HepG2 (cell line): ENCODE data around the gene SLC9B2. TPM values are rescaled to one million over a fixed set of nuclear protein-coding genes. Genes with fewer than 3 reads are reported as not detected.

Source experiments
- AKAP8 ChIP-seq: sonication (generic); formaldehyde crosslinking; IDR thresholded peaks from 2 replicates; pipeline ENCODE4 v1.5.1; 2020; ENCODE audit warnings: mild to moderate bottlenecking, missing genetic modification reagents
- FOXK2 ChIP-seq: fragments of 450-650 bp; IDR thresholded peaks from 2 replicates; pipeline ENCODE4 v1.6.1; 2016
- HMGA1 ChIP-seq: sonication (generic); formaldehyde crosslinking; conservative IDR thresholded peaks from 2 replicates; pipeline ENCODE4 v1.4.0; 2020; ENCODE audit warnings: missing genetic modification reagents
- ISX ChIP-seq: sonication (generic); formaldehyde crosslinking; conservative IDR thresholded peaks from 2 replicates; pipeline ENCODE4 v1.5.0; 2020; ENCODE audit warnings: missing genetic modification reagents
- KLF16 ChIP-seq, 2 experiments: sonication (generic) in 1 of 2; formaldehyde crosslinking in 1 of 2; IDR thresholded peaks; 2 replicates each; pipeline versions ENCODE4 v1.6.1 to v1.8.0; 2016 to 2023; ENCODE audit warnings: missing genetic modification reagents in 2 of 2, missing compliant biosample characterization in 1 of 2
- KMT2B ChIP-seq: IDR thresholded peaks from 2 replicates; pipeline ENCODE4 v1.6.1; 2016; ENCODE audit warnings: missing genetic modification reagents, missing compliant biosample characterization
- MAFF ChIP-seq: IDR thresholded peaks from 2 replicates; pipeline ENCODE4 v1.6.1; 2011; ENCODE audit warnings: low read depth, low read length, improper control_type of control experiment
- MTF1 ChIP-seq: sonication (generic); formaldehyde crosslinking; IDR thresholded peaks from 2 replicates; pipeline ENCODE4 v1.5.0; 2020; ENCODE audit warnings: missing genetic modification reagents
- MYNN ChIP-seq: sonication (generic); formaldehyde crosslinking; IDR thresholded peaks from 2 replicates; pipeline ENCODE4 v1.4.0; 2020; ENCODE audit warnings: mild to moderate bottlenecking, low read depth, missing genetic modification reagents
- NFE2 ChIP-seq: sonication (generic); formaldehyde crosslinking; IDR thresholded peaks from 2 replicates; pipeline ENCODE4 v1.4.0; 2020; ENCODE audit warnings: missing genetic modification reagents
- ZNF264 ChIP-seq: sonication (generic); formaldehyde crosslinking; IDR thresholded peaks from 2 replicates; pipeline ENCODE4 v1.4.0; 2020; ENCODE audit warnings: missing genetic modification reagents
- ZNF326 ChIP-seq: sonication (generic); formaldehyde crosslinking; IDR thresholded peaks from 2 replicates; pipeline ENCODE4 v1.4.0; 2020; ENCODE audit warnings: missing genetic modification reagents, borderline replicate concordance
- ZNF33B ChIP-seq: sonication (generic); formaldehyde crosslinking; IDR thresholded peaks from 2 replicates; pipeline ENCODE4 v1.5.1; 2020; ENCODE audit warnings: mild to moderate bottlenecking, missing genetic modification reagents
- ZNF451 ChIP-seq: sonication (generic); formaldehyde crosslinking; IDR thresholded peaks from 2 replicates; pipeline ENCODE4 v1.5.0; 2020; ENCODE audit warnings: mild to moderate bottlenecking, missing genetic modification reagents
- ZNF546 ChIP-seq: sonication (generic); formaldehyde crosslinking; conservative IDR thresholded peaks from 2 replicates; pipeline ENCODE4 v1.8.1; 2023; ENCODE audit warnings: mild to moderate bottlenecking, missing genetic modification reagents
- ZNF773 ChIP-seq: sonication (generic); formaldehyde crosslinking; IDR thresholded peaks from 2 replicates; pipeline ENCODE4 v1.4.0; 2020; ENCODE audit warnings: missing genetic modification reagents, borderline replicate concordance
- ZNF775 ChIP-seq: sonication (generic); formaldehyde crosslinking; IDR thresholded peaks from 2 replicates; pipeline ENCODE4 v1.4.0; 2020; ENCODE audit warnings: missing genetic modification reagents, mild to moderate bottlenecking, moderate library complexity, borderline replicate concordance
- ZNF788 ChIP-seq: sonication (generic); formaldehyde crosslinking; IDR thresholded peaks from 2 replicates; pipeline ENCODE4 v1.5.0; 2020; ENCODE audit warnings: mild to moderate bottlenecking, missing genetic modification reagents, borderline replicate concordance
- ZSCAN31 ChIP-seq: sonication (generic); formaldehyde crosslinking; IDR thresholded peaks from 2 replicates; pipeline ENCODE4 v1.5.0; 2020; ENCODE audit warnings: low read depth, mild to moderate bottlenecking, missing genetic modification reagents
- polyA plus RNA-seq, 8 experiments: library from polyadenylated mRNA; depleted of rRNA in 3 of 8; stranded (reverse) in 7 of 8; unstranded in 1 of 8; fragments of >200 nt; fragmentation: Illumina TruSeq in 4 of 8; extraction: Trizol in 4 of 8; gene quantifications; 2 replicates each; pipeline versions ENCODE4 v1.2.1 to v1.2.3, GENCODE V29; 2011 to 2016; ENCODE audit warnings: low read depth in 4 of 8, missing spikeins in 1 of 8, mixed read lengths in 1 of 8; ENCODE audit not compliant: insufficient read depth in 1 of 8
- total RNA-seq, 5 experiments: library from RNA; depleted of rRNA; stranded (reverse); fragments of >200 nt; fragmentation: Illumina TruSeq; extraction: Trizol; gene quantifications; 2 replicates each; pipeline ENCODE4 v1.2.3, GENCODE V29; 2016; ENCODE audit warnings: low read depth in 1 of 5
- TF ChIP-seq, protein P1 (sequence below): sonication (generic); formaldehyde crosslinking; IDR thresholded peaks from 2 replicates; pipeline ENCODE4 v1.5.0; 2020; ENCODE audit warnings: mild to moderate bottlenecking, missing genetic modification reagents, moderate library complexity
- TF ChIP-seq, protein P2 (sequence below): sonication (generic); formaldehyde crosslinking; IDR thresholded peaks from 2 replicates; pipeline ENCODE4 v1.4.0; 2020; ENCODE audit warnings: missing genetic modification reagents
- TF ChIP-seq, protein P3 (sequence below): fragments of 450-650 bp; IDR thresholded peaks from 2 replicates; pipeline ENCODE4 v1.6.1; 2017

SLC9B2 gene
- total and polyA plus RNA-seq, 2 of the 13 experiments (the other 11 are each of a cell fraction or from before 2014, with no cell fraction given) = 23.5 to 38.5 TPM

DNA sequence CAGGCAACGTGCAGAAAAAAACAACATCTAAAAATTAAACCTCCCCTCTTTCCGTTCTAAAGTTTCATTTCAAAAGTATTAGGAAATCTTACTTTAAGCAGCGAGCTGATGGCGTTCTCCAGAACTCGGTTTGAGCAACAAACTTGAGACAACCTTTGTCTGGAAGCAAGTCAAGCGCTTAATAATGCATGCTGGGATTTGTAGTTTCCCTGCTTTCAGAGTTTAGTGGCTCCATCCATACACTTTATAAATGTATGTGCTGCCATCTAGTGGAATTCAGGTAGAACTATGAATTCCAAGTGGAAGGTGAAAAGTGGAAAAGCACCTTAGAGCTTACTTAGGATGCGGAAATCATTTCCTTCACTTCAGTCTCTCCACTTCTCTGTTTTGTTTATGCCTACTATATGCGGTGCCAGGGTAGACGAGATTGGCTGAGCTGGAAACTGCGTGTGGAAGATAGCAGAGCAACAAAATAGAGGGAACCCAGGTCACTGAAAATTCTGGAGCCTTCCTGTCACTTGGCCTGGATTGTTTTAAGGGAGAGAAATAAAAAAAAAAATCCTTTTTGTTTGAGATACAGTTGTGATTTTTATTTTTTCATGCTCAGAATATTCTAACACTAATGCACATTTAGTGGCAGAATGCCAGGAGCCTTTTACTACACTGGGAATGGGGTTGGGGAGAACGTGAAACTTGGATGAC, 23.3 kb upstream of the SLC9B2 start, which contains the start of gene BDH2 (continued):
- TF ChIP-seq, protein P1, sequence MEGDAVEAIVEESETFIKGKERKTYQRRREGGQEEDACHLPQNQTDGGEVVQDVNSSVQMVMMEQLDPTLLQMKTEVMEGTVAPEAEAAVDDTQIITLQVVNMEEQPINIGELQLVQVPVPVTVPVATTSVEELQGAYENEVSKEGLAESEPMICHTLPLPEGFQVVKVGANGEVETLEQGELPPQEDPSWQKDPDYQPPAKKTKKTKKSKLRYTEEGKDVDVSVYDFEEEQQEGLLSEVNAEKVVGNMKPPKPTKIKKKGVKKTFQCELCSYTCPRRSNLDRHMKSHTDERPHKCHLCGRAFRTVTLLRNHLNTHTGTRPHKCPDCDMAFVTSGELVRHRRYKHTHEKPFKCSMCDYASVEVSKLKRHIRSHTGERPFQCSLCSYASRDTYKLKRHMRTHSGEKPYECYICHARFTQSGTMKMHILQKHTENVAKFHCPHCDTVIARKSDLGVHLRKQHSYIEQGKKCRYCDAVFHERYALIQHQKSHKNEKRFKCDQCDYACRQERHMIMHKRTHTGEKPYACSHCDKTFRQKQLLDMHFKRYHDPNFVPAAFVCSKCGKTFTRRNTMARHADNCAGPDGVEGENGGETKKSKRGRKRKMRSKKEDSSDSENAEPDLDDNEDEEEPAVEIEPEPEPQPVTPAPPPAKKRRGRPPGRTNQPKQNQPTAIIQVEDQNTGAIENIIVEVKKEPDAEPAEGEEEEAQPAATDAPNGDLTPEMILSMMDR (CRISPR knock-in tag) = peak; percentile 90
- TF ChIP-seq MTF1 (no peak), ZNF451 (CRISPR knock-in tag) (no peak), ZNF788 (no peak), FOXK2 (no peak), ZNF264 (CRISPR knock-in tag) (no peak), MAFF (no peak), ZNF773 (no peak), HMGA1 (CRISPR knock-in tag) (no peak), ZNF326 (CRISPR knock-in tag) (no peak), ZNF546 (CRISPR knock-in tag) (no peak), KLF16 (CRISPR knock-in tag; IDR thresholded peaks at IDR 0.05) (0 out of 4 replicates have a peak, but pooled peaks of 1 of the 2 experiments have one; percentile 46), NFE2 (no peak), KMT2B (CRISPR knock-in tag) (peak; percentile 47; the same call in 1 of the 2 replicates), ZNF33B (CRISPR knock-in tag) (no peak), AKAP8 (CRISPR knock-in tag) (no peak), ZNF775 (CRISPR knock-in tag) (no peak), ZSCAN31 (CRISPR knock-in tag) (no peak), MYNN (CRISPR knock-in tag) (no peak), ISX (CRISPR knock-in tag) (no peak)
- TF ChIP-seq, protein P2, sequence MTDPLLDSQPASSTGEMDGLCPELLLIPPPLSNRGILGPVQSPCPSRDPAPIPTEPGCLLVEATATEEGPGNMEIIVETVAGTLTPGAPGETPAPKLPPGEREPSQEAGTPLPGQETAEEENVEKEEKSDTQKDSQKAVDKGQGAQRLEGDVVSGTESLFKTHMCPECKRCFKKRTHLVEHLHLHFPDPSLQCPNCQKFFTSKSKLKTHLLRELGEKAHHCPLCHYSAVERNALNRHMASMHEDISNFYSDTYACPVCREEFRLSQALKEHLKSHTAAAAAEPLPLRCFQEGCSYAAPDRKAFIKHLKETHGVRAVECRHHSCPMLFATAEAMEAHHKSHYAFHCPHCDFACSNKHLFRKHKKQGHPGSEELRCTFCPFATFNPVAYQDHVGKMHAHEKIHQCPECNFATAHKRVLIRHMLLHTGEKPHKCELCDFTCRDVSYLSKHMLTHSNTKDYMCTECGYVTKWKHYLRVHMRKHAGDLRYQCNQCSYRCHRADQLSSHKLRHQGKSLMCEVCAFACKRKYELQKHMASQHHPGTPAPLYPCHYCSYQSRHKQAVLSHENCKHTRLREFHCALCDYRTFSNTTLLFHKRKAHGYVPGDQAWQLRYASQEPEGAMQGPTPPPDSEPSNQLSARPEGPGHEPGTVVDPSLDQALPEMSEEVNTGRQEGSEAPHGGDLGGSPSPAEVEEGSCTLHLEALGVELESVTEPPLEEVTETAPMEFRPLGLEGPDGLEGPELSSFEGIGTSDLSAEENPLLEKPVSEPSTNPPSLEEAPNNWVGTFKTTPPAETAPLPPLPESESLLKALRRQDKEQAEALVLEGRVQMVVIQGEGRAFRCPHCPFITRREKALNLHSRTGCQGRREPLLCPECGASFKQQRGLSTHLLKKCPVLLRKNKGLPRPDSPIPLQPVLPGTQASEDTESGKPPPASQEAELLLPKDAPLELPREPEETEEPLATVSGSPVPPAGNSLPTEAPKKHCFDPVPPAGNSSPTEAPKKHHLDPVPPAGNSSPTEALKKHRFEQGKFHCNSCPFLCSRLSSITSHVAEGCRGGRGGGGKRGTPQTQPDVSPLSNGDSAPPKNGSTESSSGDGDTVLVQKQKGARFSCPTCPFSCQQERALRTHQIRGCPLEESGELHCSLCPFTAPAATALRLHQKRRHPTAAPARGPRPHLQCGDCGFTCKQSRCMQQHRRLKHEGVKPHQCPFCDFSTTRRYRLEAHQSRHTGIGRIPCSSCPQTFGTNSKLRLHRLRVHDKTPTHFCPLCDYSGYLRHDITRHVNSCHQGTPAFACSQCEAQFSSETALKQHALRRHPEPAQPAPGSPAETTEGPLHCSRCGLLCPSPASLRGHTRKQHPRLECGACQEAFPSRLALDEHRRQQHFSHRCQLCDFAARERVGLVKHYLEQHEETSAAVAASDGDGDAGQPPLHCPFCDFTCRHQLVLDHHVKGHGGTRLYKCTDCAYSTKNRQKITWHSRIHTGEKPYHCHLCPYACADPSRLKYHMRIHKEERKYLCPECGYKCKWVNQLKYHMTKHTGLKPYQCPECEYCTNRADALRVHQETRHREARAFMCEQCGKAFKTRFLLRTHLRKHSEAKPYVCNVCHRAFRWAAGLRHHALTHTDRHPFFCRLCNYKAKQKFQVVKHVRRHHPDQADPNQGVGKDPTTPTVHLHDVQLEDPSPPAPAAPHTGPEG (CRISPR knock-in tag) = no peak
- TF ChIP-seq, protein P3, sequence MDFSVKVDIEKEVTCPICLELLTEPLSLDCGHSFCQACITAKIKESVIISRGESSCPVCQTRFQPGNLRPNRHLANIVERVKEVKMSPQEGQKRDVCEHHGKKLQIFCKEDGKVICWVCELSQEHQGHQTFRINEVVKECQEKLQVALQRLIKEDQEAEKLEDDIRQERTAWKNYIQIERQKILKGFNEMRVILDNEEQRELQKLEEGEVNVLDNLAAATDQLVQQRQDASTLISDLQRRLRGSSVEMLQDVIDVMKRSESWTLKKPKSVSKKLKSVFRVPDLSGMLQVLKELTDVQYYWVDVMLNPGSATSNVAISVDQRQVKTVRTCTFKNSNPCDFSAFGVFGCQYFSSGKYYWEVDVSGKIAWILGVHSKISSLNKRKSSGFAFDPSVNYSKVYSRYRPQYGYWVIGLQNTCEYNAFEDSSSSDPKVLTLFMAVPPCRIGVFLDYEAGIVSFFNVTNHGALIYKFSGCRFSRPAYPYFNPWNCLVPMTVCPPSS = no peak
